Choroid plexus epithelial cell (primary cell): Measurements from ENCODE around the gene VWA2.

Experiments
- DNase-seq: peaks from one replicate; pipeline ENCODE4 v3.0.0-alpha.2; 2010; ENCODE audit warnings: low read depth
- H3K4me3 ChIP-seq: 2 replicates; pipeline ENCODE4 v1.5.1; 2011; ENCODE audit warnings: low read depth, mild to moderate bottlenecking, control low read depth, low read length, moderate library complexity
- CTCF ChIP-seq: conservative IDR thresholded peaks from 2 replicates; pipeline ENCODE4 v1.5.1; 2011; ENCODE audit warnings: low read depth, mild to moderate bottlenecking, control low read depth, inconsistent platforms, low read length, moderate library complexity

The VWA2 gene

GRCh38 chr10:114232561-114233176 lies 6.4 kb upstream of the VWA2 start:
- DNase-seq: no peak
- no peak overlapping the region for H3K4me3 ChIP-seq
- no peak for TF ChIP-seq CTCF

GRCh38 chr10:114233482-114233881 lies 5.6 kb upstream of the VWA2 start:
- DNase-seq: no peak
- no peak overlapping the region for H3K4me3 ChIP-seq
- no peak for TF ChIP-seq CTCF

DNA sequence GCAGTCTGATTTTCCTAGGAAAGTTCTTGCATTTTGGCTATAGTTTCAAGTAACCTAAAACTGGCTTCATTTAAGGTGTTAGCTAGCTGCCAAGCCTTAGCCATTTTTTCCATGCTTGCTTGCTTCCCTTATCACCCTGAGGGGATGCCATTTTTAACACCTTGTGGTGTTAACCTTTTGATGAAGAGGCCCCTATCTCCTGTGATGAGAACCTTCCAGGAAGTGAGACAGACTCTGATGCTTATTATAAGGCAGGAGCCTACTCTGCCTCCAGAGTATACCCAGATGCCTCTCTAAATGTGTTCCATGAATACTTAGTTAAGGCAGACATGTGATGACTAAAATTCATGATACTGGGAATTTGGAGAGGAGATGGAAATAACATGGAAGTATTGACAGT lies 4.9 kb upstream of the VWA2 start:
- no peak for TF ChIP-seq CTCF
- H3K4me3 ChIP-seq: no peak overlapping the region
- DNase-seq: no peak

GRCh38 chr10:114239994-114240345 lies 916 bp downstream of the VWA2 start:
- H3K4me3 ChIP-seq: no peak overlapping the region
- TF ChIP-seq CTCF: no peak
- no peak for DNase-seq

- no peak overlapping the region for H3K4me3 ChIP-seq
- no peak for DNase-seq
- no peak for TF ChIP-seq CTCF
Observed at GRCh38 chr10:114242235-114242634, 3.2 kb downstream of the VWA2 start.

DNA sequence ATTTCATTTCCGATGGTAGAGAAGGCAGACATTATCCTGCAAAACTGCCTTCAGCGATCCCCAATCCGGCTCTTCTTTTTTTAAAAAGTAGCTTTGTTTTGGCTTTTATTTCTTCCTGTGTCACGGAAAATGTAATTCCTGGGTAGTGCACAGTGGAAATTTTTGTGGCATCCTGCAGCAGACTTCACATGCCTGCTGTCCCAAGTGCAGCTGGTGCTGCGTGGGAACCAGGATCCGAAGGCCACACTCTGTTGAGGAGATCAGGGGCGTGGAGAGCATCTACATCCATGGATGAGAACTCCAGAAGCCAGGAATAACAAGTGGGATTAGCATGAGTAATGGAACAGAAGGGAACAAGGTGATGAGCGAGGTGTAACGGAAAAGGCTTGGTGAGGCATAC lies 4.6 kb downstream of the VWA2 start:
- no peak for DNase-seq
- H3K4me3 ChIP-seq: no peak overlapping the region
- TF ChIP-seq CTCF: no peak

- TF ChIP-seq CTCF: no peak
- no peak overlapping the region for H3K4me3 ChIP-seq
- DNase-seq: no peak
Observed at GRCh38 chr10:114244126-114244525, 5.1 kb downstream of the VWA2 start.
